HT1080 (cell line): ENCODE results near the gene DRAP1. TPM values are rescaled to one million over a fixed set of nuclear protein-coding genes. Genes with fewer than 3 reads are reported as not detected.
A peak's percentile ranks its signal among the peaks of the same experiment; 100 is the strongest.

ENCODE experiments used
- DNase-seq: peaks from one replicate; pipeline ENCODE4 v3.0.0-alpha.2; 2015; ENCODE audit warnings: low read depth
- polyA plus RNA-seq, 2 experiments: library from polyadenylated mRNA; depleted of rRNA; stranded (reverse); fragments of >200 nt; gene quantifications; 2 replicates each; pipeline ENCODE4 v1.2.3, GENCODE V29; 2015
- total RNA-seq: library from RNA; depleted of rRNA; stranded (reverse); fragments of >200 nt; shearing (Covaris generic); gene quantifications from 2 replicates; pipeline ENCODE4 v1.2.3, GENCODE V29; 2014; rRNA removed

DRAP1 gene, protein sequence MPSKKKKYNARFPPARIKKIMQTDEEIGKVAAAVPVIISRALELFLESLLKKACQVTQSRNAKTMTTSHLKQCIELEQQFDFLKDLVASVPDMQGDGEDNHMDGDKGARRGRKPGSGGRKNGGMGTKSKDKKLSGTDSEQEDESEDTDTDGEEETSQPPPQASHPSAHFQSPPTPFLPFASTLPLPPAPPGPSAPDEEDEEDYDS
- total RNA-seq, result 355 and 356 TPM in 2 replicates
- 241 and 261 TPM in 2 replicates for polyA plus RNA-seq (2015; cell fraction: cytosol; rRNA removed)
- 209 and 260 TPM in 2 replicates for polyA plus RNA-seq (2015; cell fraction: nucleus; rRNA removed)

DNA sequence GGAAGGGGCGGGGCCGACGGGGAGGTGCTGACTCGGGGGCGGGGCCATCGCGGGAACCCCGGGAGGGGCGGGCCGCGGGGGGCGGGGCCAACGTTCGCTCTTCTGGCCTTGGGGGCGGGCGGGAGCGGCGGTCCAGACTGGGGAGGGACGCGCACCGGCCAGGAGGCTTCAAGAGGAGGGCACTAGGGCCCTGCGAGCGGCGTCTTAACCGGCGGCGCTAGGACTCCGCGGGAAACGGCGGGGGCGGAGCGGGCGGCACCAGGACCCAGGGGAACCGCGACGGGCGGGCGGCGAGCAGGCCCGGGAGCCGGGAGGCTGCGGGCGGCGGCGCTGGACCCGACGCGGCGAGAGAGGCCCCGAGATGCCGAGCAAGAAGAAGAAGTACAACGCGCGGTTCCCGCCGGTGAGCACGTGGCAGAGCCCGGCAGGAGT lies at the start of gene DRAP1:
Gene DRAP1, plus strand, starts transcription at position 286 of the 432 bp plus-strand sequence. Its CDS starts 76 bp downstream, at position 362.
- DNase-seq, result peak; percentile 95

DNA sequence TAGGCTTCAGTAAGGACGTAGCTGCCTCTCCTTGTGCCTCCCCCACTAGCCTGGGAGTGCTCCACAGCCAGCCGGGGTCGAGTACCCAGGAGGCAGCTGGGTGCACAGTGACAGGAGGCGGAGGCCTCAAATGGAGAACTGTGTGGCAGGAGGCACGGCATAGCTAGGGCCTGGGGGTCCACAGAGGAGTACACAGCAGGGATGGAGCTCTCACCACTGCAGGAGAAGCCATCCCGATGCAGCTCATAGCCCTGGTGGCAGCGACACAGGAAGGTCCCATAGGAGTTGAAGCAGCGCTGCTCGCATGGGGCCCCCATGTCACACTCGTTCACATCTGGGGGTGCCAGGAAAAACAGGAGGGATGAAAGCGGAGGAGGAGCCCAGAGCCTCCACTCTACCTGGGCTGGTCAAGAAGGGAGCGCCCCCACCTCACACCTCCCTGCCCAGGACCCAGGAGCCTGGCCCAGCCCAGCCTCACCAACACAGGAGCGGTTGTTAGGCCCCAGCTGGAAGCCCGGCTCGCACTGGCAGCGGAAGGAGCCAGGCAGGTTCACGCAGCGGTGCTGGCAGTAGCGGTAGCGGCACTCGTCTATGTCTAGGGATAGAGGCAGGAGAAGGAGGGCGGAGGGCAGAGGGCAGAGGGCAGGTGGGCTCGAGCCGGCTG lies 49.5 kb upstream of the DRAP1 start:
- no peak for DNase-seq

DNA sequence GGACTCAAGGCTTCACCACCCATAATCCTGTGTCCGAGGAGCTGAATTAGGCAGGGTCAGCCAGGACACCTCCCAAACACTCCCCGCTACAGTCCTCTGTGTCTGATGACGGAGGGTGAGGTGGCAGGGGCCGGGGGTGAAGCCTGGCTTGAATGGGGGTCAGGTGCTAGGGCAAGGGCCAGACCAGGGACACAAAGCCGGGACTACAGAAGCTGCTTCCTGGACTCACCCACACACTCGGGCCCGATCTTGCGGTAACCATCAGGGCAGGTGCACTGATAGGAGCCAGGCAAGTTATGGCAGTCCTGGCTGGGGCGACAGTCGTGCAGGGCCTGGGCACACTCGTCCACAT lies 48.9 kb upstream of the DRAP1 start:
- DNase-seq, result no peak

DNA sequence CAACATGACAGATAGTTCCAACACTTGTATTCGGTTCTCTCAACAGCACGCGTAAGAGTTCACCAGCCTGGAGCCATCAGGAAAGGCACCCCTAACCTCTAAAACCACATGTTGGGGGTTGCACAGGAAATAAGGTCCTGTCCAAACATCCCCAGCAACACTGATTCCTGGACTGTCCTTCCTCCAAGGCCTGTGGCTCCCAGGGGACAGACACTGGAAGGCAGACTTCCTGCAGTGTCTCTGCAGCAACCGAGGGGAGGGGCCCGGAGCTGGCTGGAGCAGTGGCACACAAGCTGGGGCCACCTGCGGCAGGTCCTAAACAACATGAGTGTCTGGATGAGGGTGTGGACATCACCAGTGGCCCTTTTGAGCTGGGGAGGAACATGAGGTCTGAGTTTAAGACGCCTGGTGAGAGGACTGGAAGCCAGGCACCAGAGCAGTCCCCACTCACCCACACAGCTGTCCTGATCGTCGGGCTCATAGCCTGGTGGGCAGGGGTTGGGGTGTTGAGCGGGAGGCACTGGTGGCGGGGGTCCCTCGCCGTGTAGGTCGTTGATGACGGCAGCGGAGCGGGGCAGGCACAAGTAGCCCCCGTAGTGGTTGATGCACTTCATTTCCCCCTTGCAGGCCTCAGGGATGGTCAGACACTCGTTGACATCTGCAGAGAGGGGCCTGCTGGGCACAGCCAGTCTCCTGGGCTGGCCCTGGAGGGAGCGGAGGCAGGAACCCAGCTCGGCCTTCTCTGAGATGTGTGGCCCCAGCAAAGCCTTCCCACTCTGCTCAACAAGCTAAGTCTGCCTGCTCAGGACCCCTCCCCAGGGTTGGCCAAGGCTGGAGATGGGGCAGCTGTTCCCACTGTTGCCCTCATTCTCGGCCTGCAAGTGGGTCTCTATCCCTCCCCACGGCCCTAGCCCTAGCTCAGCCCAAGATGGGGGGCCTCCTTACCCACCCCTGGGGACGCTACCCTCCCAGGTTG lies 48.2 kb upstream of the DRAP1 start:
- DNase-seq, result no peak

DNA sequence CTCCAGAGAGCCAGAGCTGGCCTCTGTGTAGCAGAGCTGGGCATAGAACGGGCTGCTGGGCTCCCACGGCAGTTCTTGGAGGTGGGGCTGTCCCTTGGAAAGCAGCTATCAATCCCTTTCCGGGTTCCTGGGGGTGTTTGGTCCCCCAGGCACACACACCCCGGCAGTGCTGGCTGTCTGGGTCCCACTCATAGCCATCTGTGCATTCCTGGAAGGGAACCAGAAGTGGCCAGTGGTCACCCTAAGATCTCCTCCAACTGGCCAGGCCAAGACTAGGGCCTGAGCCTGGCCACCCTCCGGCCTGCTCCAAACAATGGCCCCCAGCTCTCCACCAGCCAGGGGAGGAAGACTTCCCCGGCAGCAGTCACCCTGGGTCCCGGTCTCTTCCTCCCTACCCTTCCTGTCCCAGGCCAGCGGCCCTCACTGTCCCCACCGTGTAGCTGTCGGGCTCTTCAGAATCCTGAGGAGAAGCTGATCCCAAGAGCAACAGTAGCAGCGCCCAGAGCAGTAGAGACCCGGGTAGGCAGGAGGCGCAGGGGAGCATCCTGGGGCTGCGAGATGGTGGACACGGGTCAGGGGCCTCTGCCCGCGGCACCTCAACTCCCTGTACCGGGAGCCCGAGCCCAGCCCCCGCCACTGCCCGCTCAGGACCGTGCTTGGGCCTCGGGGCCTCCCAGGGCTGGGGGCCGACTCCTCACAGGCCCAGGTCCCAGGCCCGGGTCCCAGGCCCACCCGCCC lies 47.2 kb upstream of the DRAP1 start:
- no peak for DNase-seq

DNA sequence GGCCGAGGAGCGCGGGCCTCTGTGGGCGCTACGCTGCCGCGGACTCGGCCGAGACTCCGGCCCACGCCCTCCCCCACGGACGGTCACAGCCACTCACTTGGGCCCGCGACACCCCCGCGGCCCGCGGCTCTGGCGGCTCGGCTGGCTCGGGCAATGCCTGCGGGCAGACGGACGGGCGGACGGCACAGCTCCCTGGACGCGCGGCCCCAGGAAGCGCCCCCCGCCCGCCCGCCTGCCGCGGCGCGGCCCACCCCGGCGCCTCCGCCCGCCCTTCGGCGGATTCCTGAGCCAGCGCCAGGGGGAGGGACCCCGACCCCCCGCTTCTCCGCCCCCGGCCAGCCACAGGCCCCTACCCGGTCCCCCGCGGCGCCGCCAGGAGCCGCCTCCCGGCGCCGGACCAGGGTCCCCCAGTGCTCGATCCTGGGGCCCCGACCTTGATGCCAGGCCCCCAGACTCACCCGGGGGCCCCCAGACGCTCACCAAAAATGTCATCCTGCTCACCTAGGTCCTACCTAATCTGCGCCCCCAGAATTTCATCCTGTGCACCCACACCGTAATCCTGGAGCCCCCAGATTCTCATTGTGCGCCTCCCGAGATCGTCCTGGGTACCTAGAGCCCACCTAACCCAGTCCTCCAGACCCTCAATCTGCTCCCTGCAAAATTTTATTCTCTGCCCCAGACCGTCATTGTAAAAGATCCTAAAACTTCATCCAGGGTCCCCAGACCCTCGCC lies 46.5 kb upstream of the DRAP1 start, which contains the start of gene EFEMP2:
Gene EFEMP2, minus strand, starts transcription at position 215 of the 732 bp plus-strand sequence. CDS start 446 bp downstream, outside the sequence.
- DNase-seq, result no peak

DNA sequence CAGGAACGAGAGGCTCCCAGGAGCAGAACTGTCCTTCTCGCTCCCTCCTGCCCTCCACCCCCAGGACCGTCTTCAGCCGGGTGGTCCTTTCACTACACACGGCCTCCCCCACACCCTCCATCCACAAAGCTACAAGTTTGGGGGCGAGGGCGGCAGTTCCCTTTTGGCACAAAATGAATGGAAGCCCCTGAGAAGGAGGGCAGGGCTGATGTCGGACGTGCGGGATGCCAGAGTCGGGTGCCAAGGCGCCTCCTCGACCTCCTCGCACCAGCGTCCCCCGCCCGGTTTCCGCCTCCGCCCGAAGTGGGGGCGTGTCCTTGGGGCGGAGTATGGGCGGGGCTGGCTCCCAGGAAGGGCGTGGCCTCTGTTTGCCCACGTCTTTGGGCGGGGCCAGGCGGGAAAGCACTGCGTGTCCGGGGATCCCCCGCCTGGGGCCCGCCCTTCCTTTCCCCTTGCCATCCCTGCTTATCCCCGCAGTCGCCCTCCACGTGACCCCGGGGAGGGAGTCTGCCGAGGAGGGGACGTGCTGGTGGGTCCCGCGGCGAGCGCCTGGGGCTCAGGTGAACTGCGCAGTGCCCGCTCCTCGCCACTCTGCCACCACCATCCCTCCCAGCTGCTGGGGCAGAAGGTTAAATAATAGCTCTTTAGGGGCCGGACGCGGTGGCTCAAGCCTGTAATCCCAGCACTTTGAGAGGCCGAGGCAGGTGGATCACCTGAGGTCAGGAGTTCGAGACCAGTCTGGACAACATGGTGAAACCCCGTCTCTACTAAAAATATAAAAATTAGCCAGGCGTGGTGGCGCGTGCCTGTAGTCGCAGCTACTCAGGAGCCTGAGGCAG lies 45.7 kb upstream of the DRAP1 start:
- peak; percentile 90 for DNase-seq

DNA sequence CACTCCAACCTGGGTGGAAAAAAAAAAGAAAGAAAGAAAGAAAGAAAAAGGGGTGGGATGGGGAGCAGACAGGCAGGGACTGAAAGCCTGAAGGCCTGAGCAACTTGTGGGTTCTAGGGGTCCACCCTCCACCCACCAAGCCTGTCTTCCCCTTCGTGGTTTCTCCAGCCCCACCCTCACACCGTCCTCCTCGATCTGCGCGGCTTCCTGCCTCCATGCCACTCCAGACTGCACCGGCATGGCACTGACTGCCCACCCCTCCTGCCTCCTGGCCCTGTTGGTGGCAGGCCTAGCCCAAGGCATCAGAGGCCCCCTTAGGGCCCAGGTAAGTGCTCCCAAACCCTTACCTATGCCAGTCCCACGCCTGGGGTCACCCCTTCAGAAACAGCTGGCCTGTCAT lies 39.6 kb upstream of the DRAP1 start, which contains the start of gene CTSW:
Gene CTSW, plus strand, starts transcription at position 221 of the 400 bp plus-strand sequence. Its CDS starts 18 bp downstream, at position 239.
- DNase-seq, result no peak

DNA sequence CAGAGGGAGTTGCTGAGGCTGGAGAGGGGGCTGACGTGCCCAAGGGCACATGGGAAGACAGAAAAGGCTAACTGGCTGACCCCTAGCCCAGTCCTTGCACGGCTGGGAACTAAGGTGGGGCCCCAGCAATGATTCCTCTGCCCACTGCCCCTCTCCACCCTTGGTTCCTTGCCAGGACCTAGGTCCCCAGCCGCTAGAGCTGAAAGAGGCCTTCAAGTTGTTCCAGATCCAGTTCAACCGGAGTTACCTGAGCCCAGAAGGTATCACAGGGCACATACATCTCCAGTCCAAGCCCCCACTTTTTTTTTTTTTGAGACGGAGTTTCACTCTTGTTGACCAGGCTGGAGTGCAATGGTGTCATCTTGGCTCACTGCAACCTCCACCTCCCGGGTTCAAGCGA lies 39.2 kb upstream of the DRAP1 start:
- DNase-seq, result no peak

DNA sequence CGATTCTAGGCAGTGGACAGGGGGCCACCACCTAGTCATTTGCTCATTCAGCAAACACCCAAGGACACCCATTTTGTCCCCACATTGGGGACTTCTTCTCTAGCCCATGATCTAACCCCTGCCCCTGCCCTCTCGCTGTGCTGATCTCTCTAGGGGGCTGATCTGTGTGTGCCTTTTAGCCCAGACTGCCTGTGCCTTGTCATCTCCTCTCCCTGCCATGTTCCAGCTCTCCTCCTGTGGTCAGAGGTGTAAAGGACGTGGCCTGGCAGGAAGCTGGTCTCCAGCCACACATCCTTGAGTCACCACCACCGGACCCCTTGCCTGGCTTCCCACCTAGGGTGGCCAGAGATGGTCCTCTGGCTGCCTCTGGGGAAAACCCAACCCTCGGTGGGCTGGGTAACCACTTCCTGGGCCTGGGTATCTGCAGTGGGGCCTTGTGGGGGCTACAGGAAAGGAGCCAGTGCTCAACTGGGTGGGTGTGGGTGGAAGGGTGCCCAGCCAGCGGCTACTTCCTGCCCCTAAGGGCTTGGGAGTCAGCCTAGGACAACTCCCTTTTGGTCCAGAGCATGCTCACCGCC lies 38.3 kb upstream of the DRAP1 start:
- DNase-seq, result peak; percentile 29

DNA sequence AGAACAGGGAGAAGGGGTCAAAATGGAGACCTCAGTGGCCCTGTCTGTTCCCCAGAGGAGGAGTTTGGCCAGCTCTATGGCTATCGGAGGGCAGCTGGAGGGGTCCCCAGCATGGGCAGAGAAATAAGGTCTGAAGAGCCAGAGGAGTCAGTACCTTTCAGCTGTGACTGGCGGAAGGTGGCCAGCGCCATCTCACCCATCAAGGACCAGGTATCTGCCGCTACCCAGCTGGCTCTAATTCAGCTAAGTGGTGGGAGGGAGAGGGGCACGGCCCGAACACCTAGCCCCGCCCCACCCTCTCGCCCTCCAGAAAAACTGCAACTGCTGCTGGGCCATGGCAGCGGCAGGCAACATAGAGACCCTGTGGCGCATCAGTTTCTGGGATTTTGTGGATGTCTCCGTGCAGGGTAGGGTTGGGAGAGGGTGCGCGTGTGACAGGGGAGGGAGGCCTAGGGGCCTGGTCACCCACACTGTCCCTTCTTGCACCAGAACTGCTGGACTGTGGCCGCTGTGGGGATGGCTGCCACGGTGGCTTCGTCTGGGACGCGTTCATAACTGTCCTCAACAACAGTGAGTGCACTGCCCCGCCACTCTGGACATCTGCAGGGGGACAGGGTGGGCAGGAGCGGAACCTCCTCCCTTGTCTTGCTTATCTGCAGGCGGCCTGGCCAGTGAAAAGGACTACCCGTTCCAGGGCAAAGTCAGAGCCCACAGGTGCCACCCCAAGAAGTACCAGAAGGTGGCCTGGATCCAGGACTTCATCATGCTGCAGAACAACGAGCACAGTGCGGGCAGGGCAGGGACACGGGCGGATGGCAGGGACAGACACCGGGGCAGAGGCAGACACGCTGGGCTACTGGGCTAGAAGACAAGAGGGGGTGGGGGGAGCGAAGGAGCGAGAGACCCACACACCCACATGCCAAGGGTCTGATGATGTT lies 36.8 kb upstream of the DRAP1 start:
- DNase-seq, result no peak

DNA sequence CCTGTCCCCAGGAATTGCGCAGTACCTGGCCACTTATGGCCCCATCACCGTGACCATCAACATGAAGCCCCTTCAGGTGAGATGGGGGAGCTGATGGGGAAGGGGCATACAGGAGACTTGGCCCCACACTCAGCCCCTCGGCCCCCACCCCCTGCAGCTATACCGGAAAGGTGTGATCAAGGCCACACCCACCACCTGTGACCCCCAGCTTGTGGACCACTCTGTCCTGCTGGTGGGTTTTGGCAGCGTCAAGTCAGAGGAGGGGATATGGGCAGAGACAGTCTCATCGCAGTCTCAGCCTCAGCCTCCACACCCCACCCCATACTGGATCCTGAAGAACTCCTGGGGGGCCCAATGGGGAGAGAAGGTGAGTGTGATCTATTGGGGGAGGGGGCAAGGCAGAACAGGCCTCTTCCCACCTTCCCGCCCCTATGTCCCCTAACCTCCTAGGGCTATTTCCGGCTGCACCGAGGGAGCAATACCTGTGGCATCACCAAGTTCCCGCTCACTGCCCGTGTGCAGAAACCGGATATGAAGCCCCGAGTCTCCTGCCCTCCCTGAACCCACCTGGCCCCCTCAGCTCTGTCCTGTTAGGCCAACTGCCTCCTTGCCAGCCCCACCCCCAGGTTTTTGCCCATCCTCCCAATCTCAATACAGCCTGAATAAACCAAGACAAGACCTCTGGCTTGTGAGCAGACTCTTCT lies 36.0 kb upstream of the DRAP1 start:
- DNase-seq, result no peak

DNA sequence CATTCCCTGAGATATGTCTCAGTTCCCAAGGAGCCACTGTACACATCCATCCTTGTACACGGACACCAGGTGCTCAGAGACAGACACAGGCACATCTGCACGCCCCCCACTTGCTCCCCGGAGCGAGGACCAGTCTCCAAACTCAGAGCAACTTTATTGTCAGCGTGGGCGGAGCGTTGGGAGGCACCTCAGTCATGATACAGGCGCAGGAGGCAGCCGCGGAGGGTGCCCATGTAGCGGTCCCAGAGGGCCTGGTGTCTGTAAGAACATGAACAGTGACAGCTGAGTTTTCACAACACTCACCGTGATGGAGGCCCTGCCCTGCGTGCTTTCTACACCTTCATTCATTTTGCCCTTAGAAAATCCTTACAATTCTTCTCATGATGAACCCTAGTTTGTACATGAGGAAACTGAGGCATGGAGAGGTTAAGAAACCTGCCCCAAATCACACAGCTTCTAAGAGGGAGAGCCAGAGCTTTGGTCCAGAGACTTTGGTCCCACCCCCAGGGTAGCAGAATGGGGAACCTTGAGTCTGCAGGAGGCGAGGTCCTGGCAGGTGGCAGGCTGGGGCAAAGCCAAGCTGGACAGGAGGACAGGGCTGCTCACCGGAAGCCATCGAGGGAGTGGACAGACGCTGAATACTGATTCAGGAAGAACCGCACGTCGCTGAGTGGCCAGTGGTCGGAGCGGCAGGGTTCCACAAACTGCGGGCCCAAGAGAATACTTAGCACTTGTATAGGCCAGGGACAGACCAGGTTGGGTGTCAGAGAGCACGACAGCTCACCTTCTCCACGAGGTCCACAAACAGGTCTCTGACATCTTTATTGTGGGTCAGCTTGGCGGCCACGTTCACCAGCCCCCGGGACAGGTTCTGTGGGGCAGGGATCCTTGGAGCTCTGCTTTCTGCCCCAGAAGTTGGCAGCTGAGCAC lies 35.2 kb upstream of the DRAP1 start:
- no peak for DNase-seq

DNA sequence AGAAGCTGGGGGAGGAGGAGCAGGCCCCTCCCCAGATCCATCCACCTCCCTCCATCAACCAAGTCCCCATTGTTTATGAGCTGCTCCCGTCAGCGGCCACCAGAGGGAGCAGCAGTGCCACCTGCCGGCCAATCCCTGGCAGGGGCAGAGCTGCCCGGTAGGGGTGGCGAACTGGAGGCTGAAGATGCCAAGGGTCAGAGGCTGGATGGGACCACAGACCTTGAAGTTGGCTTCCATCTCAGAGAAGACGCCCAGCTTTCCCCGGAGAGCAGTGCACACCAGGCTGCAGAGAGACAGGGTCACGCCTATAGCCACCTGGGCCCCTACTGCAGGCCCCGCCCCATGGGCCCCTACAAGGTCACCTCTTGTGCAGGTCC lies 34.5 kb upstream of the DRAP1 start:
- DNase-seq, result peak; percentile 64

DNA sequence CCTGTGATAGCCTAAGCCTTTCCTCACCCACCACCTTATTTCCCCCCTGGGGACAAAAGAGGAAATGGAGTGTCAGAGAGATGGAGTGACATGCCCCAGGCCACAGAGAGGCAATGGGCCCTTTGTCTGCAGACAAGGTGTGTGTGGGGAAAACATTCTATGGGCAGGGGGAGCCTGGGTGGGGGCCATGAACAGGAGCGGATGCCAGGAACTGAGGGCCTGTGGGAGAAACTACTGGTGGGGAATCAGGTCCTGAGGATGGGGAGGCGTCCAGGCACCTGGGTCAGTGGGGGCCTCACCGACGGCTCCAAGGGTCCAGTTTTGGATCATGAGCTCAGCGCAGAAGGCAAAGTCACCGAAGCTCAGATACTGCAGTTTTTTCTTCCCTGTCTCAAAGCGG lies 34.0 kb upstream of the DRAP1 start:
- no peak for DNase-seq
